Ovary (tissue), 3 donors: ENCODE results near the gene ACACB.

Experiments used
- CTCF ChIP-seq, 3 donors: fragments of 450-650 bp in 2 of 3; fragments of 200-600 bp in 1 of 3; IDR thresholded peaks; one replicate each; pipeline versions ENCODE4 v1.5.1 to v1.8.0; 2016 to 2022; ENCODE audit warnings: antibody characterized with exemption in 3 of 3, mild to moderate bottlenecking in 1 of 3
- EP300 ChIP-seq: sonication (generic); formaldehyde crosslinking; IDR thresholded peaks from one replicate; pipeline ENCODE4 v1.6.1; 2017; ENCODE audit warnings: antibody characterized with exemption
- POLR2A ChIP-seq: fragments of 450-650 bp; IDR thresholded peaks from one replicate; pipeline ENCODE4 v1.6.1; 2017; ENCODE audit warnings: antibody characterized with exemption, mild to moderate bottlenecking, moderate library complexity
- donor health status: DM: no; HTN: no; CAD: no.

DNA sequence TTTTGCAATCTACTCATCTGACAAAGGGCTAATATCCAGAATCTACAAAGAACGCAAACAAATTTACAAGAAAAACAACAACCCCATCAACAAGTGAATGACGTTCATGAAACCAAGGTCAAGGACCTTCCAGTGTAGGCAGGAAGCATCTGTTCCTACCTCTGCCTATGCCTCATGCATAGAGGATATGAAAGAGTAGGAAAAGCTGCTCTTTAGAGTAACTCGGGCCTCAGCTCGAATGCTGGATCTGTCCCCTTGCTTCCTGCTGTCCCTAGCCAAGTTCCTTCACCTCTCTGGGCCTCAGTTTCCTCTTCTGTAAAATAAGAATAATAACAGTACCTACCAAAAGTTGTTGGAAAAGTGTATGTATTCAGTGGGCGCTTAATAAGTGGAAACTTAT is 127.7 kb downstream of the ACACB start:
- TF ChIP-seq CTCF (IDR thresholded peaks at IDR 0.05) (no peak), POLR2A (no peak), EP300 (no peak)
